DND-41 (cell line): ENCODE measurements around the gene MEGF8.
A peak's percentile ranks its signal among the peaks of the same experiment; 100 is the strongest.

Experiments
- ATAC-seq: fragments of 200-7000 bp; cut with Tn5 transposase; 3 replicates; pipeline ENCODE4 v1.9.1; 2021; ENCODE audit warnings: low read depth; ENCODE audit not compliant: insufficient read depth
- DNase-seq: peaks from one replicate; pipeline ENCODE4 v3.0.0-alpha.2; 2020
- H2AFZ ChIP-seq: 2 replicates; pipeline ENCODE4 v1.6.0; 2012; ENCODE audit warnings: low read depth, low read length
- H3K27ac ChIP-seq: 2 replicates; pipeline ENCODE4 v1.5.1; 2012; ENCODE audit warnings: low read length, inconsistent platforms
- H3K27me3 ChIP-seq: fragments of 200-600 bp; sonication (generic); 2 replicates; pipeline ENCODE4 v1.6.0; 2012; ENCODE audit warnings: low read length, mild to moderate bottlenecking, inconsistent platforms; ENCODE audit not compliant: insufficient read depth, poor library complexity
- H3K36me3 ChIP-seq: 2 replicates; pipeline ENCODE4 v1.5.1; 2012; ENCODE audit warnings: low read length, inconsistent platforms; ENCODE audit not compliant: insufficient read depth
- H3K4me1 ChIP-seq: 2 replicates; pipeline ENCODE4 v1.5.1; 2012; ENCODE audit warnings: mild to moderate bottlenecking, low read length; ENCODE audit not compliant: insufficient read depth
- H3K4me2 ChIP-seq: 2 replicates; pipeline ENCODE4 v1.6.0; 2012; ENCODE audit warnings: mild to moderate bottlenecking, moderate library complexity, low read length, inconsistent platforms; ENCODE audit not compliant: insufficient read depth
- H3K4me3 ChIP-seq, 2 experiments: fragments of 200-600 bp in 1 of 2; shearing (Covaris generic) in 1 of 2; 2 replicates each; pipeline ENCODE4 v1.5.1; 2012 to 2016; ENCODE audit warnings: inconsistent platforms in 2 of 2, low read length in 2 of 2, mild to moderate bottlenecking in 2 of 2, low read depth in 1 of 2, moderate library complexity in 1 of 2
- H3K79me2 ChIP-seq: 2 replicates; pipeline ENCODE4 v1.6.0; 2012; ENCODE audit warnings: low read length, inconsistent platforms; ENCODE audit not compliant: insufficient read depth
- H3K9ac ChIP-seq: 2 replicates; pipeline ENCODE4 v1.6.0; 2012; ENCODE audit warnings: low read depth, mild to moderate bottlenecking, inconsistent platforms, low read length, moderate library complexity
- H3K9me3 ChIP-seq: 2 replicates; pipeline ENCODE4 v1.5.1; 2012; ENCODE audit warnings: low read length, moderate library complexity, mild to moderate bottlenecking, inconsistent platforms; ENCODE audit not compliant: insufficient read depth, severe bottlenecking
- H4K20me1 ChIP-seq: 2 replicates; pipeline ENCODE4 v1.6.0; 2012; ENCODE audit warnings: low read length; ENCODE audit not compliant: insufficient read depth
- CTCF ChIP-seq: IDR thresholded peaks from 2 replicates; pipeline ENCODE4 v1.5.1; 2012; ENCODE audit warnings: borderline replicate concordance, low read length, moderate library complexity, mild to moderate bottlenecking; ENCODE audit not compliant: poor library complexity, severe bottlenecking; ENCODE audit errors: extremely low read depth
- EZH2 ChIP-seq: IDR thresholded peaks from 3 replicates; pipeline ENCODE4 v1.6.1; 2012; ENCODE audit warnings: borderline replicate concordance, low read depth, mild to moderate bottlenecking, moderate library complexity, low read length, inconsistent platforms; ENCODE audit not compliant: severe bottlenecking

Gene MEGF8

GRCh38 chr19:42378225-42379215, 53.1 kb downstream of the MEGF8 start:
- H3K36me3 ChIP-seq: peaks cover 5% of the 10 kb centered on the region; the same call in 1 of the 2 replicates
- H2AFZ ChIP-seq: no peak overlapping the region
- DNase-seq: no peak
- no peak overlapping the region for H3K9ac ChIP-seq
- peaks cover 10% of the 10 kb centered on the region for H3K27me3 ChIP-seq
- no peak overlapping the region for H3K4me2 ChIP-seq
- no peaks in the 10 kb centered on the region for H3K4me1 ChIP-seq
- peak; percentile 36; the same call in 1 of the 3 replicates for ATAC-seq
- no peak overlapping the region for H3K4me3 ChIP-seq
- no peaks in the 10 kb centered on the region for H3K9me3 ChIP-seq
- H3K79me2 ChIP-seq: no peaks in the 10 kb centered on the region
- H4K20me1 ChIP-seq: no peaks in the 10 kb centered on the region
- TF ChIP-seq CTCF (no peak), EZH2 (no peak)
- H3K27ac ChIP-seq: no peak overlapping the region

- ATAC-seq: no peak
- Histone ChIP-seq H3K36me3 (peaks cover 1% of the 10 kb centered on the region; the same call in 1 of the 2 replicates), H2AFZ (no peak overlapping the region), H3K27ac (no peak overlapping the region), H3K27me3 (peaks cover 10% of the 10 kb centered on the region), H3K9me3 (no peaks in the 10 kb centered on the region), H3K9ac (no peak overlapping the region), H3K4me1 (no peaks in the 10 kb centered on the region), H3K4me3 (no peak overlapping the region), H3K79me2 (no peaks in the 10 kb centered on the region), H3K4me2 (no peak overlapping the region), H4K20me1 (no peaks in the 10 kb centered on the region)
- TF ChIP-seq EZH2: no peak
- TF ChIP-seq CTCF: no peak
- no peak for DNase-seq
Measured at GRCh38 chr19:42380155-42380554, 54.7 kb downstream of the MEGF8 start.

- DNase-seq: no peak
- Histone ChIP-seq H3K4me2 (no peak overlapping the region), H3K27me3 (peaks cover 10% of the 10 kb centered on the region), H3K27ac (no peak overlapping the region), H2AFZ (no peak overlapping the region), H3K4me3 (no peak overlapping the region), H3K9me3 (no peaks in the 10 kb centered on the region), H3K79me2 (no peaks in the 10 kb centered on the region), H3K36me3 (no peaks in the 10 kb centered on the region), H3K4me1 (no peaks in the 10 kb centered on the region), H4K20me1 (no peaks in the 10 kb centered on the region), H3K9ac (no peak overlapping the region)
- no peak for ATAC-seq
- no peak for TF ChIP-seq CTCF
- TF ChIP-seq EZH2: no peak
Measured at GRCh38 chr19:42386974-42387707, 61.7 kb downstream of the MEGF8 start.
